ENCODE measurements around the gene SOCS1.
A peak's percentile ranks its signal among the peaks of the same experiment; 100 is the strongest.

The SOCS1 gene

DNA sequence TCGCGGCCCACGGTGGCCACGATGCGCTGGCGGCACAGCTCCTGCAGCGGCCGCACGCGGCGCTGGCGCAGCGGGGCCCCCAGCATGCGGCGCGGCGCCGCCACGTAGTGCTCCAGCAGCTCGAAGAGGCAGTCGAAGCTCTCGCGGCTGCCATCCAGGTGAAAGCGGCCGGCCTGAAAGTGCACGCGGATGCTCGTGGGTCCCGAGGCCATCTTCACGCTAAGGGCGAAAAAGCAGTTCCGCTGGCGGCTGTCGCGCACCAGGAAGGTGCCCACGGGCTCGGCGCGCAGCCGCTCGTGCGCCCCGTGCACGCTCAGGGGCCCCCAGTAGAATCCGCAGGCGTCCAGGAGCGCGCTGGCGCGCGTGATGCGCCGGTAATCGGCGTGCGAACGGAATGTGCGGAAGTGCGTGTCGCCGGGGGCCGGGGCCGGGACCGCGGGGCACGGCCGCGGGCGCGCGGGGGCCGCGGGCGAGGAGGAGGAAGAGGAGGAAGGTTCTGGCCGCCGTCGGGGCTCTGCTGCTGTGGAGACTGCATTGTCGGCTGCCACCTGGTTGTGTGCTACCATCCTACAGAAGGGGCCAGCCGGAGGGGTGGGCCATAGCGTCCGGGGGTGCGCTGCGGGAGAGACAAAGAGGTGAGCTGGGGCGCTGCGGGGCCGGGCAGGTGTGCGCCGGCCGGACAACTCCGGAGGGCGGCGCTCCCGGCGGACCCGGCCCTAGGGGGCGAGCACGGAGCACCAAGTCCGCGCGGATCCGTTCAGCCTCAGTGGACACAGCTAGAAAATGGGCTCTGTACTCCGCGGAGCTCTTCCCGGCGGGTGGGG lies 879 bp downstream of the SOCS1 start:
- Histone ChIP-seq H3K27ac (peak overlapping the region; percentile 72), H3K9me3 (ENCODE audit: severe bottlenecking) (no peaks in the 10 kb centered on the region), H3K4me3 (ENCODE audit: low read depth, low read length) (peak overlapping the region; percentile 66), H3K36me3 (no peaks in the 10 kb centered on the region; the same call in 1 of the 2 replicates), H3K27me3 (ENCODE audit: insufficient read depth, low read depth, severe bottlenecking) (no peaks in the 10 kb centered on the region)
- peak; percentile 44 for DNase-seq
- peak; percentile 23; the same call in 1 of the 2 replicates for TF ChIP-seq CTCF (IDR thresholded peaks at IDR 0.05; ENCODE audit: low read depth, low read length)

GRCh38 chr16:11253995-11254912 lies 1.8 kb downstream of the SOCS1 start:
- DNase-seq: no peak
- H3K27ac ChIP-seq: no peak overlapping the region

DNA sequence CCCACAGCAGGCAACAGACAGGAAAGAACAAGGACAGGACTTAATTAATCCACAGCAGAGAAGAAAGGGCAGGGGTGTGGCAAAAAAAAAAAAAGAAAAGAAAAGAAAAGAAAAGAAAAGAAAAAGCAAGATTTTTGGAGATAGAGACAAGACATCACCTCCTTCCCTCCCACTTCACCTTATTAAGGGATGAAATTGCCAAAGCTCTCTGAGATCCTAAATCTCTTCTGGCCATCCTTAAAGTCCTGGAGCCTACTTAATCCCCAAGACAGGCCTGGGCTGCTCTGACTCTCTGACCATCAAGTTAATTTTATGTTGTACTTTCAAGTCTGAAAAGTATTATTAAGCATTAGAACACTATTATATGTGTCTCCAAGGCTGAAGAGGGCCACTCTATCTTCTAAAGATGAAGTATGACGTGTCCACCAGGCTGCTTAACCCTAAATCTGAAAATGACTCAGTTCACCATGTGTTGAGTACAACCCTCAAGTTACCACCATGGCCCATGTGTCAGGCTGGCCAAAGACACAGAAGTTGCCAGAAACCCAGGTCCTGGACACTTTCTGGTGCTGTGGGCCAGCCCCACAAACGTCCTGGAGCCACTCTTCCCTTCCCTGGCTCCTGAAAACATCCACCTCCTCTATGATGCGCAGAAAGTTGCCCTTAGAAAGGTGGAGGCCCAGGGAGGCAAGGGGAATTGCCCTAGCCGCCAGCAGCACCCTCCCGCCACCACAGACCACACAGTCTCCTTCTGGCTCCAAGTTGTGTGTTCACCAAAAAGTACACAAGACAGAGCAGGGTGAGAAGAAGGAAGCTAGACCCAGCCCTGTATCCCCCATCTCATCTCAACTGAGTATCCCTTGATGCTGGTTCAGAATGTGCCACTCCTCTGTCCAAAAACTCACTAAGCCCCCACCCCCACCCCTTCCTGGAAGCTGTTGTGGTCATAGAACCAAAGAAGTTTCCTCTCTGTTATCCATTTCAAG lies 2.7 kb downstream of the SOCS1 start:
- no peak overlapping the region for H3K27ac ChIP-seq
- no peaks in the 10 kb centered on the region; the same call in 1 of the 2 replicates for H3K36me3 ChIP-seq
- TF ChIP-seq CTCF (IDR thresholded peaks at IDR 0.05; ENCODE audit: low read depth, low read length): no peak
- no peak overlapping the region for H3K4me3 ChIP-seq (ENCODE audit: low read depth, low read length)
- H3K9me3 ChIP-seq (ENCODE audit: severe bottlenecking): no peaks in the 10 kb centered on the region
- no peaks in the 10 kb centered on the region for H3K27me3 ChIP-seq (ENCODE audit: insufficient read depth, low read depth, severe bottlenecking)
- no peak for DNase-seq

More at GRCh38 chr16:11253995-11254912, 1.8 kb downstream of the SOCS1 start:
- Histone ChIP-seq H3K36me3 (no peaks in the 10 kb centered on the region; the same call in 1 of the 2 replicates), H3K27me3 (ENCODE audit: insufficient read depth, low read depth, severe bottlenecking) (no peaks in the 10 kb centered on the region), H3K4me3 (ENCODE audit: low read depth, low read length) (peak overlapping the region; percentile 66; the same call in 1 of the 2 replicates), H3K9me3 (ENCODE audit: severe bottlenecking) (no peaks in the 10 kb centered on the region)
- TF ChIP-seq CTCF (IDR thresholded peaks at IDR 0.05; ENCODE audit: low read depth, low read length): no peak

GRCh38 chr16:11252482-11252931 lies 3.5 kb downstream of the SOCS1 start:
- Histone ChIP-seq H3K9me3 (ENCODE audit: severe bottlenecking) (no peaks in the 10 kb centered on the region), H3K4me3 (ENCODE audit: low read depth, low read length) (no peak overlapping the region), H3K27ac (no peak overlapping the region), H3K36me3 (no peaks in the 10 kb centered on the region; the same call in 1 of the 2 replicates), H3K27me3 (ENCODE audit: insufficient read depth, low read depth, severe bottlenecking) (no peaks in the 10 kb centered on the region)
- TF ChIP-seq CTCF (IDR thresholded peaks at IDR 0.05; ENCODE audit: low read depth, low read length): no peak
- DNase-seq: no peak
